ENCODE data around the gene PTGER4. TPM values are rescaled to one million over a fixed set of nuclear protein-coding genes. Genes with fewer than 3 reads are reported as not detected.
"Not testable (repeated sequence)": the region's sequence is repeated elsewhere in the genome, so short reads cannot be mapped to it uniquely, and the experiment has no call there.

The PTGER4 gene
- total and polyA plus RNA-seq, 2 donors from 2014 or later, result 8.5 to 17.2 TPM

DNA sequence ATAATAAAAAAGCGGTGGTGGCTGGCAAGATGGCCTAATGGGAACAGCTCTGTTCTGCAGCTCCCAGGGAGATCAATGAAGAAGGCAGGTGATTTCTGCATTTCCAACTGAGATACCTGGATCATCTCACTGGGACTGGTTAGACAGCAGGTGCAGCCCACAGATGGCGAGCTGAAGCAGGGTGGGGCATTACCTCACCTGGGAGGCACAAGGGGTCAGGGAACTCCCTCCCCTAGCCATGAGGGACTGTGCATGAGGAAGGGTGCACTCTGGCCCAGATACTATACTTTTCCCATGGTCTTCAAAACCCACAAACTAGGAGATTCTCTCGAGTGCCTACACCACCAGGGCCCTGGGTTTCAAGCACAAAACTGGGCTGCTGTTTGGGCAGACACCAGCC lies 45.6 kb upstream of the PTGER4 start:
- TF ChIP-seq, protein P1, sequence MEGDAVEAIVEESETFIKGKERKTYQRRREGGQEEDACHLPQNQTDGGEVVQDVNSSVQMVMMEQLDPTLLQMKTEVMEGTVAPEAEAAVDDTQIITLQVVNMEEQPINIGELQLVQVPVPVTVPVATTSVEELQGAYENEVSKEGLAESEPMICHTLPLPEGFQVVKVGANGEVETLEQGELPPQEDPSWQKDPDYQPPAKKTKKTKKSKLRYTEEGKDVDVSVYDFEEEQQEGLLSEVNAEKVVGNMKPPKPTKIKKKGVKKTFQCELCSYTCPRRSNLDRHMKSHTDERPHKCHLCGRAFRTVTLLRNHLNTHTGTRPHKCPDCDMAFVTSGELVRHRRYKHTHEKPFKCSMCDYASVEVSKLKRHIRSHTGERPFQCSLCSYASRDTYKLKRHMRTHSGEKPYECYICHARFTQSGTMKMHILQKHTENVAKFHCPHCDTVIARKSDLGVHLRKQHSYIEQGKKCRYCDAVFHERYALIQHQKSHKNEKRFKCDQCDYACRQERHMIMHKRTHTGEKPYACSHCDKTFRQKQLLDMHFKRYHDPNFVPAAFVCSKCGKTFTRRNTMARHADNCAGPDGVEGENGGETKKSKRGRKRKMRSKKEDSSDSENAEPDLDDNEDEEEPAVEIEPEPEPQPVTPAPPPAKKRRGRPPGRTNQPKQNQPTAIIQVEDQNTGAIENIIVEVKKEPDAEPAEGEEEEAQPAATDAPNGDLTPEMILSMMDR (IDR thresholded peaks at IDR 0.05; ENCODE audit: borderline replicate concordance, extremely low read depth, insufficient read depth), result no peak
- intact Hi-C loops (cut with DNase I), result no loop called here
- no peak for FAIRE-seq

GRCh38 chr5:40634593-40634992 lies 45.1 kb upstream of the PTGER4 start:
- Histone ChIP-seq H3K9me3 (ENCODE audit: control insufficient read depth in 2 of 3, insufficient read depth in 1 of 3, low read length in 3 of 3) (no peaks in the 10 kb centered on the region), H3K27me3 (ENCODE audit: control insufficient read depth, insufficient read depth, low read length) (no peaks in the 10 kb centered on the region), H3K9ac (ENCODE audit: low read length in 3 of 3) (no peak overlapping the region), H3K27ac (ENCODE audit: low read depth in 2 of 2, low read length in 2 of 2) (no peak overlapping the region), H3K4me1 (ENCODE audit: control insufficient read depth in 2 of 3, insufficient read depth in 2 of 3, low read depth in 1 of 3, low read length in 3 of 3) (no peaks in the 10 kb centered on the region), H3K4me3 (ENCODE audit: low read length in 3 of 3) (no peak overlapping the region), H3K36me3 (ENCODE audit: control insufficient read depth in 2 of 3, insufficient read depth in 3 of 3, low read length in 3 of 3) (no peaks in the 10 kb centered on the region)
- TF ChIP-seq, protein P1 (IDR thresholded peaks at IDR 0.05; ENCODE audit: borderline replicate concordance, extremely low read depth, insufficient read depth), result no peak
- no peak for FAIRE-seq
- no peak for DNase-seq
- intact Hi-C loops (cut with DNase I), result no loop called here

More for the DNA sequence above, 45.6 kb upstream of the PTGER4 start:
- Histone ChIP-seq H3K36me3 (ENCODE audit: control insufficient read depth in 2 of 3, insufficient read depth in 3 of 3, low read length in 3 of 3) (no peaks in the 10 kb centered on the region), H3K4me3 (ENCODE audit: low read length in 3 of 3) (no peak overlapping the region), H3K4me1 (ENCODE audit: control insufficient read depth in 2 of 3, insufficient read depth in 2 of 3, low read depth in 1 of 3, low read length in 3 of 3) (no peaks in the 10 kb centered on the region), H3K9me3 (ENCODE audit: control insufficient read depth in 2 of 3, insufficient read depth in 1 of 3, low read length in 3 of 3) (no peaks in the 10 kb centered on the region), H3K9ac (ENCODE audit: low read length in 3 of 3) (no peak overlapping the region), H3K27me3 (ENCODE audit: control insufficient read depth, insufficient read depth, low read length) (no peaks in the 10 kb centered on the region), H3K27ac (ENCODE audit: low read depth in 2 of 2, low read length in 2 of 2) (no peak overlapping the region)
- DNase-seq, result no peak

GRCh38 chr5:40639531-40639930 lies 40.2 kb upstream of the PTGER4 start:
- H3K27ac ChIP-seq (ENCODE audit: low read depth in 2 of 2, low read length in 2 of 2); H3K4me1 ChIP-seq (ENCODE audit: control insufficient read depth in 2 of 3, insufficient read depth in 2 of 3, low read depth in 1 of 3, low read length in 3 of 3); H3K9ac ChIP-seq (ENCODE audit: low read length in 3 of 3); H3K4me3 ChIP-seq (ENCODE audit: low read length in 3 of 3); H3K27me3 ChIP-seq (ENCODE audit: control insufficient read depth, insufficient read depth, low read length); H3K36me3 ChIP-seq (ENCODE audit: control insufficient read depth in 2 of 3, insufficient read depth in 3 of 3, low read length in 3 of 3); FAIRE-seq; intact Hi-C loops (cut with DNase I); H3K9me3 ChIP-seq (ENCODE audit: control insufficient read depth in 2 of 3, insufficient read depth in 1 of 3, low read length in 3 of 3); DNase-seq: not testable (repeated sequence)

- peak in 2 of 5 donors; percentile 81 to 83 for DNase-seq
- no peak overlapping the region for H3K9ac ChIP-seq (ENCODE audit: low read length in 3 of 3)
- TF ChIP-seq, protein P1 (IDR thresholded peaks at IDR 0.05; ENCODE audit: borderline replicate concordance, extremely low read depth, insufficient read depth), result no peak
- no peak overlapping the region for H3K27ac ChIP-seq (ENCODE audit: low read depth in 2 of 2, low read length in 2 of 2)
- H3K36me3 ChIP-seq (ENCODE audit: control insufficient read depth in 2 of 3, insufficient read depth in 3 of 3, low read length in 3 of 3), result no peaks in the 10 kb centered on the region
- FAIRE-seq, result no peak
- no peaks in the 10 kb centered on the region for H3K4me1 ChIP-seq (ENCODE audit: control insufficient read depth in 2 of 3, insufficient read depth in 2 of 3, low read depth in 1 of 3, low read length in 3 of 3)
- peaks cover 0 to 3% (median 0%) of the 10 kb centered on the region in 3 donors for H3K9me3 ChIP-seq (ENCODE audit: control insufficient read depth in 2 of 3, insufficient read depth in 1 of 3, low read length in 3 of 3)
- no peaks in the 10 kb centered on the region for H3K27me3 ChIP-seq (ENCODE audit: control insufficient read depth, insufficient read depth, low read length)
- intact Hi-C loops (cut with DNase I), result no loop called here
- no peak overlapping the region for H3K4me3 ChIP-seq (ENCODE audit: low read length in 3 of 3)
Measured at GRCh38 chr5:40646266-40646665, 33.4 kb upstream of the PTGER4 start.
